Stimulated activated naive CD4-positive, alpha-beta T cell (primary cell): ENCODE measurements around the gene SLC28A3.

ENCODE experiments used
- DNase-seq, 6 experiments: peaks; one replicate each; lab custom pipeline; 2025; lab: John Stamatoyannopoulos, UW

The SLC28A3 gene

DNA sequence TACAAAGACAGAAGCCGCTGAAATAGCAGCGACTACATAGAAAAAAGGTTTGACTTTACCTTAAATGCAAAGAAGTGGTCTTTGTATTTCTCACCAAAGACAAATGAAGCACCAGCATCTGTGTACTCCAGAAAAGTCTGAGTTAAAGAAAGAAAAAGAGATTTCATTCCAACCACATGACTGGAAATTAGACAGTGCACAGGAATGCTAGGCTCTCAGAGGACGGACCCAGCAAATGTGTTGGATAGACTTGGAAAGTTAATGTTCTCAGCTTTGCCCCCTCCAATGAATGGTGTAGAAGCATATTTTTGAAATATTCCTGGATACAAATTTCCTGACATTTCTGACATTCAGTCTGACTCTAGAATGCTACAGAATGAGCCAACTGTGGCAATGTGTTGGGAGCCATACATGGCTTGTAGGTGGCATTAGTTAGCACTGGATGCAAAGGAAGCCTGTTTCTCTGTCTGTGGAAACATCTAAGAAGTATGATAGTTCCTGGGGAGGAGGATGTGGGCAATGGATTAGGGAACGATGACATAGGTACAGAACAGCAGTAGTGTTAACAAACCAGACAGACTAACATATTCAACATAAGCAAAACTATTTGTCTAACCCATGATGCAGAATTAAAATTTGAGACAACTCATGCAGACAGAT lies 43.3 kb downstream of the SLC28A3 start:
- DNase-seq = no peak

DNA sequence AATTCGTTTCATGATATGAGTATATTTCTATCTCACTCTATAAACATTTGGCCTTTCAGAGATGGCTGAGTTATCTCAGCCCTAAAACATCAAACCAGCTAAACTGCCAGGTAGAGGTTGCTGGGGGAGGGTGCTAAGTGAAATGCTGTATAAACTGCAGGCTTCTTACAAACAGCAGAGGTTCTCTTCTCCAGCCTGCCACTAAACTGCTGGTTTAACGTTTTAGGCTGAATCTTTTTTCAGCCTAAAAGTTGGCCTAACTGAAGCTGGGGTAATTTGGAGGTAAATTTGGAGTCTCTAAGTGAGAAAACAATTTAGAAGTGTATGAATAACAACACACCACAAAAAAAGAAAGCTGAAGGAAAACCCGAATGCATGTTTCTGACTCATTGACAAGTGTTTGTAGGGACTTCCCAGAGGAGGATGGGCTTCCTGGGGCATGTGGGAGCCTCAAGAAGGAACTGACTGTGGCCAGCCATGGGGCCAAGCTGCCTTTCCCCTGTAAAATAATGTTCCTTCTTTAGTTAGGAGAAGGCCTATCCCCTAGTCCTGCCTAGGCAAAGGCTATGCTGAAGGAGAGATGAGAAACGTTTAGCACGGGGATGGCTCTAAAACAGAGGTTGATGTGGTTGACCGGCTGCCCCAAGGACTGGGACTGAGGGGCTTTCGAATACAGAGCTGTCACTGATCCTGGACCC lies 44.3 kb downstream of the SLC28A3 start:
- DNase-seq = peak in 1 of 6 experiments; percentile 2

DNA sequence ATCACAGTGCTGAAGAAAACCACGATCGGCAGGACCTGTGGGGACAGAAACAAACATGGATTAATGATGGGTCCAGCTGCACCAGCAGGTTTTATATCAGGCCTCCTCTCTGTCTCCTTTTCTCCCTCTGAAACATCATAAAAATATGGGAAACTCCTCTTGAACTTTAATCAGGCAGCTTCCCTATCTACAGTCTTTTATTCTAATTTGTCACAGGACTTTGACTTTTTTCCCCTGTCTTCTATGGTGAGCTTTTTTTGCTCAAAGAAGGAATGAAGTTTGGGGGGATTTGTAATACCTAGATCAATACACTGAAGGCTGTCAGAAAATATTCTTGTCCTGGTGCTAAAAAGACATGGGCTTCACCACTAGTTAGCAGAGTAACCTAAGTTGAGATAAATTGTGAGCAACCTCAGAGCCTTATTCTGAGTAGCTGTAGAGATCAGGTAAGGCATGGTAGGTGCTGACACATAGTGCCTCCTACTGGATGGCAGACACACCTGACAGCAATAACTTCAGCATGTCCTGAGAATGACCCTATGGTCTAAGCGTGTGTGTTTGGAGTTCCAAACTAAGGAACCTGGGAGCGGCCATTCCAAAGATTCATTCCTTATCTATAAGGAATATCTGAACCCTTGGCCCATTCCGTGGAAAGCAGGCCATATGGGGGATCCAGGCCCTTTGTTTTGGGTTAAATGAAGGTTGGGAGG lies 46.2 kb downstream of the SLC28A3 start:
- DNase-seq = no peak

DNA sequence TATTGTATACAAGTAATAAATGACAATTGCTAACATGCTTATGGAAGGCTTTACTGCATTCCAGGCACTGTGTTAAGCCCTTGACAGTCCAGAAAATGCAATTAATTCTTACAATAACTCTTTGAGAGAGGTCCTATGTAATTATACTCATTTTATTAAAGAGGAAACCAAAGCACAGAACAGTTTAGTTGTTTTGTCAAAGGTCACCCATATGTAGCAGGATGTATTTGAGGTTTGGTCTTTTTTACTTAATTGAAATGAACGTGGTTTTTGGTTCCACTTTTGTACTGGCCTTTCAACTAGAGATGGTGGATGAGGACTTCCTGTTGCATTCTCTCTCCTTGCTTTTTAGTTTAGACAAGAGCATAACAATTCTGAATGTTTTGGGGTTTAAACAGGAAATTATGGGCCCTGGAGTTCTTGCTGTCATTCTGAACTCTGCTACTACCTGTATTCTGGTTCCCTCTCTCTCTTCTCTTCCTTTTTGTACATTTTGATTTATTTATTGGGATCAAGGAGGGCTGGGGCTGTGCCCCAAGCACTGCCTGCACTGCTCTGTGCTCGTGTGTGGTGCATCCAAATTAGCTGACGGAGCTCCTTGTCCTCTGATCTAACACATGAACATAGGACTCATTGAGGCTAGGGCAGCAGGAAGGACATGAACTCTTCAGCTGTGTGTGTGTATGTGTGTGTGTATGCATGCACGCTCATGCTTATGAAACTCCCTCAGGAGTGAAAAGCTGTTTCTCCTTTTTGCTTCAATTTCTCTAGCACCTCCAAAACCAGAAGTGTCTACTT lies 47.4 kb downstream of the SLC28A3 start:
- peak in 3 of 6 experiments; percentile 12 to 22 (median 22) for DNase-seq

DNA sequence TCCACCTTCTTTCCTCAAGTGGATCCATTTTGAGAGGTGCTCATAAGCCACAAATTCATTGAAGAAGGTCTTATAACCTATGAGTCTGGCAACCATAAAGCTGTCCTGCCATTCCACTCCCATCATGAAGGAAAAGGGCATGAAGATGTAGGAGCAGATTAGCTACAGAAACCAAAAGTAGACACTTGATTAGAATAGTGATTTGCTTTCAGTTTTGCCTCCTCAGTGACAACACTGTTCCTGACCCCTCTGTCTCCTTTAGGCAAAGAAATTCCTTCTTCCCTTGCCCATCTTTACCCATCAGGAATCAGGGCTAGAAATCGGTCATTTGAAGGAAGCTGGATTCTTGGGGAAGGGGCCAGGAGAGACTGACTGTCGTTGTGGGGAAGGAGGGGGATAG lies 55.2 kb downstream of the SLC28A3 start:
- no peak for DNase-seq

DNA sequence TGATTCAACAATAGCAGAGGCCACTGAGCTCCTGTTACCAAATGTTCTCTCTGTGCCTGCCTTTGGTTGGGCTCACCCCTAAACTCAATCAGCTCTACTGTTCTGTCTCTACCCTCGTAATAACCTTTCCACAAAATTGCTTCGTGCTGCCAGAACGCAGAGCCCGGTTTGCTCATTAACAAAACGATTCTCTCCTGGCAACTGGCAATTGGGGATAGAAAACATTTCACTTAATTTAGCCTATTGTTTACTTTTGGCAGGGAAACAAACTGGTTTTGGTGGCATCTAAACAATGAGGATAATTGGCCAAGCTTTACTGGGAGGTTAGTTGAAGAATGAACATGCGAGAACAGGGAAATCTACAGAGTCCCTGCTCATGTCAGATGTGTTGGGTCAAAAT lies 56.6 kb downstream of the SLC28A3 start:
- no peak for DNase-seq

DNA sequence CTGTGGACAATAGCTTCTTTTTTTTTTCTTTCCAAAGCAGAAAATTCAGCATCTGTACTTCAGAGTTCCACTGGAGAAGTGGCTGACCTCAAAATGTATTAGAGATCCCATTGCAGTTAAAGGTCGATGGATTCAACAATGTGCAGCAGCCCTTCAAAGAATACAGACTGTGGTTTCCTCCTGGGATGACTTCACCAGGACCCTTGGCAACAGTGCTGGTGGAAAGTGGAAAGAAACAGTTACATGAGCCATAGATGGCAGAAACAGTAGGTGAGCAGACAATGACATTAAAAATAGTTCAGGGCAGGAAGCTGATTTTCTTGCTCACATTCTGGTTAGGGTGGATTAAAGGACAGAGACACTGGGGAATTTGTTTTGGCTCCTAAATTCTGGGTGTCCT lies 62.4 kb downstream of the SLC28A3 start:
- no peak for DNase-seq

DNA sequence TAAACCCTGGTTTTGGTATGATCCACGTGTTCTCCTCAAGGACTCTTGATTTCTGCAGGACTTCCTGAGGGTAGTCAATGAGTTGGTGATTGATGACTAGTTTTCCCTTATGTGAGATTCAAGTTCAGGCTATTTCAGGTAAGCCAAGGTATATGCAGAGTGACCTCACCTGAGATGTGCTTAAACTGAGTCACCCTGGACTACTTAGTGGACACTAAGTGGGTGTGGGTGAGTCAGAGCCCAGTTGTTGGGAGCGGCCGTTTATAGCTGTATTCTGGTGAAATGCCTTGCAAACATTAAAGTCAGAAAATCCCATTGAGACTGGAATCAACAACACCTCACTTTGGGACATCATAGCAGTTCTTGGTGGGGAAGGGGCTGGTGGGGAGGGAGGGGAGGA lies 62.9 kb downstream of the SLC28A3 start:
- no peak for DNase-seq

DNA sequence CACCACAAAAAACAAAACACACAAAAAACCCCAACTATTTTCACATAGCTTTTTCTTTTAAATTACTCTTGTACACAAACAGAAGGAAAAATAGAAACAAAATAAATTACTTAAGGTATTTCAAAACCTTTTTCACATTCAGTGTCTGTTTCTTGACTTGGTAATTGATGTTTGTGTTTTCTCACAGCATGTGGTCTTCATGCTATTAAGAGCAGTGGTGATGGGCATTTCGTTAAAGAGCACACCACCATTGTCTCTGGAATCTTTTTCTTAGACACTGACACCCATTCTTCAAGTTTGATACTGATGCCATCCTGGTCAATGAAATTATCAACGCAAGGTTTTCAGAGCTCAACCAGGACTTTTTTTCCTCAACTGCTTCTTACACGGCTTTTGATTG lies 63.8 kb downstream of the SLC28A3 start:
- no peak for DNase-seq

DNA sequence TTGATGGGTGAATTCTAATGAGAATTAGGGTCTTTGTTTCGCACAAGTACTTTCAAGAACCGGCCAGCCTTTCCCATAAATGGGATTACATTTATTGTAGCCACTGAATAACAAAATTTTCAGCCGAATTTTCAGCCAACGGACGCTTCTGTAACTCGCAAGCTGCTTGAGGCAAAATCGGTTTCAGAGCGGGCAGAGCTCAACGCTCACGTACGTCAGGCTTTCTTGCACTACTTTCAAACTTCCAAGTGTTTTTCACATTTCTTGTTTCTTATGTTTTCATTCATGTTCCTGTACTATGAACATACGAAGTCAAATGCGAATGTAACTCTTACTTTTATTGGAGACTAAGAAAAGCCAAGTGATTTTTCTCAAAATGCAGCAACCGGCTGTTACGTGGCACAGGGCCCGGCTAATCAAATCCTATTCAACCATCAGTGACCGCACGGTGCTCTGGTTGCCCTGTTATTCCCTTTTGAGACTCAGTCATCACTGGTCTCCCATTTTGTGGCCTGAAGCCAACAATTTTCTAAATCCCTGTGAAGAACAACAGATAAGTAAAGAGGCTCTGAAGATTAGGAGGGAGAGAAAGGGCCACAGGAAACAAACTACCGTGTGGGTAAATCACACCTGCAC lies 68.5 kb downstream of the SLC28A3 start:
- no peak for DNase-seq

DNA sequence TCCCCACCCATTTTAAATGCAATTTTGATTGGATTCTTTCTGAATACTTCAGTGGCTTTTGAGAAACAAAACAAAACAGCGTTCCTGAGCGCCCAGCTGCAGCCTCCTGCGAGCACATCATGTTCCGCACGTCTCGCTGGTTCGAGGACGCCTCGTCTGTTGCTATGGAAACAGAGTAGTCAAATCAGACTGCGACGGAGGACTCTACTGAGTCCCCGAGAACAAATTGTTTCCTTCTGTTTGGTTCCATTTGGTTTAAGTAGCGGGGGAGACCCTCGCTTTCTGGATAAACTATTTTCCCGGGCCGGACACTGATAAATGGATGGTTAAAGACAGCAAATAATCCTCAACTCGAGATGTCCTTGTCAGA lies 69.0 kb downstream of the SLC28A3 start:
- peak in 5 of 6 experiments; percentile 2 to 33 (median 26) for DNase-seq

DNA sequence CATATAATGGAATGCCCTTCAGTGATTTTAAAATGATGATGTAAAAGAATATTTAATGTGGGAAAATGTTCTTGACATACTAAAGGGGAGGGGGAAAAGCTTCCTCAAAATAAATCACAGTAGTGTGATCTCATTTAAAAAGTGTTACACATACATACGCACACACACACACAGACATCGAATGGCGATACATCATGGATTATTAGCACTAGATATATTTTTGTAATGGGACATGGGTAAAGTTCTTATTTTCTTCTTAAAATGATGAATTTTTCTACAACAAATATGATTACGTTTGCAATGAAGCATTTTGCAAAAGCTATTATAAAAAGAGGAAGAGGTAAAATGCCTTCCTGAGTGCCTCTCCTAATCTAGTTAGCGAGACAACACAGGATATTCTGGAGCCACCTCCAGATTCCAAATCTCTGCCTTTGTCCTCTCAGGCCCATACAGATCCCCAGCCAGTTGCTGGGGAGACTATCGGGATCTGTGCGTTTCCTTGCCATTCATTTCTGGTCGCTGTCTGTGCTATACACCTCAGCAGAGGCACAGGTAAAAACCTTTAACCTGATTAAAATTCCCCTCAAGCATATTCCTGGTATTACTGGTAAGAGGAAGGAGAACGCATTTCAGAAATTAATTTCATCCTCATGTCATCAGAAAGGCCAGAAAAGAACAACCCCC lies 69.6 kb downstream of the SLC28A3 start:
- no peak for DNase-seq

DNA sequence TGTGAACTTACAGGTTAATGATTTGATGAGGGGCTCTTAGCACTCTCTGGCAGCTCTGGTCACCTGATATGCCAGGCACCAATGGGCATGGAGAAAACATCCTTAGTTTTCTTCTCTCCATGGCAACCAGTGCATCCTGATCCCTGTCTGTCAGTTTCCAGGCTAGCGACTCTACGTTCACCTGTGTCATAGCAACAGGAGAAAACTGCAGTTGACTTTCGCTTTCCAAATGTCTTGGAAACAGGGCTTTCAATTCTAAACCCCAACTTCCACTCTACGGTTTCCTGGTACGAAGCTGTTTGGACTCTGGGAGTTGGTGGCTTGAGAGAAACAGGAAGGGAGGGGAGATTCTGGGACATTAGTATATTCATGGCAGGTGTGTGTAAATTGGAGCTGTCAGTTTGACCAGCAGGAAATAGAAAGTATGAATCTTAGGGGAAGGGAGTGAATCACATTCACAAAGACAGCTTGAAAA lies 74.4 kb downstream of the SLC28A3 start:
- no peak for DNase-seq

DNA sequence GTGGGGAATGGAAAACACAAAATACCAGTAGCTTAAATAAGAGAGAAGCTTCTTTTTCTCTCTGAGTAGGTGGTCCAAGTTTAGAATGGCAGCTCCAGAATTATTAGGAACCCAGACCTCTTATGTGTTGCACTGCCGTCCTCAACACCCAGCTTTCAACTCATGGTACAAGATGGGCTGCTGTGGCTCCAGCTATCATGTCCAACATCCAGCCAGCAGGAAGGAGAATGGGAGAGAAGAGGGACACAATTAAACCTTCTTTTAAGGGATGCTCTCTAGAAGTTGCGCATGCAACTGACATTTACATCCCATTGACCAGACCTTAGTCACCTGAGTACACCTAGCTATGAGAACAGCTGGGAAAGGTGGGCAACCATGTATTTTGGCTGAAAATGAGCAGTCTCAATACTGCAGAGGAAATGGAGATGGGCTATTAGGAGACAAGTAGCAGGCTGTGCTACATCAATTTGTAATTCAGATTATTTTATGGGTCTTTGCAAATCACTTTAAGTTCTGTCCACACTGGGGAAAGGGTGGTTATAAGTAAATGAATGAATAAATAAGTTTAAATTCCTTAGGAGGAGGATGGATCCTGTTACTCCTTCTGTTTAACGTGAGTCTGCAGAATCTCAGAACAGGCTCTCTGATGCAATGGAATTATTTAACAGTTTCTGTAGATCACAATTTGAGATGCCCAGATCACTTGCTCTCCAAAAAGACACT lies 76.1 kb downstream of the SLC28A3 start:
- DNase-seq = no peak

DNA sequence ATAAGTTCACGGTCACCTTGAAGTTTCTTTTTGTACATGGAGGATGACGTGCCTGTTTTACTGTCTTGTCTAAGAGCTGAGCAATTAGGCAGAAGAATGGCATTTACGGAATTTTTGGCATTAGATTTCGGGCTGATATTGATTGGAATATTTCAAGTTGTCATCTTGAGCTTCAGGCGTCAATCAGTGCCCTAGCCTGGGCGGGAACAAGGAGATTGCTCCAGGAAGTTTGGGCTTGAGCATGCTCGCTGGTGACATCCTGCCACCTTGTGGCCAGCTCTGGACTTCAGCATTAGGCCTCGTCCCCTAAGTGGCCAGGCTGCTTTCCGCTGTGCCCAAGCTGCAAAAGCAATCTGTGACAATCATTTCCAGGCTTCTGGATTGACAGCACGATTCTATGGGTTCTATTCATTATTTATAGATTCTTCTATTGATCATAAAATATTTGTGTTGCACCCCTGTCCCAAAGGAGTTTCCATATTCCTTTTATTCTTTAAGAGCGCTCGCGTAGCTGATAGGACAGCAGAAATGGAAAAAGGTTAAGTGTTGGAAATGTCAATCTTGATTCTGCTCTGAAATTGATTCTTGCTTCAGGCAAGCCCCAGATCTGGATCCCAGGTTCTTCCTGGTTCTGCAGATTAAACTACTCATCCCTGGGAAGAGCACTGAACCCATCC lies 79.3 kb downstream of the SLC28A3 start:
- DNase-seq = peak in 5 of 6 experiments; percentile 6 to 39 (median 15)

DNA sequence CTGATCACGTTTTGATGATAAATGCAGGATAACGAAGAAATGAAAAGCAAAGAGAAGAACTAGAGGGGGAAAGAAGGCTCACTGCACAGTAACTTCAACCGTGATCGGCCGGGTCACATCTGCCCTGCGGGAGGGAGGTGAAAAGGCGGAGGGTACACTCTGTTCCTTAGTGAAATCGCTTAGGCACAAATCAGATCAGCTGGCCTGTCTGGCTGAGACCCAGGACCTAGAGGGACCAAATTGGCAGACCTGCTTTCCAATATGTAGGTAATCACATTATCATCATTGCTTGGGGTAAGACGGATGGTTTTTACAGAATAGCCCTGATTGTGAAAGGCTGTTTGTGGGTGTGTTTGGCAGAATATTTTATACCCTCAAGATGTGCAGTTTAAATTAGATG lies 82.2 kb downstream of the SLC28A3 start:
- no peak for DNase-seq

DNA sequence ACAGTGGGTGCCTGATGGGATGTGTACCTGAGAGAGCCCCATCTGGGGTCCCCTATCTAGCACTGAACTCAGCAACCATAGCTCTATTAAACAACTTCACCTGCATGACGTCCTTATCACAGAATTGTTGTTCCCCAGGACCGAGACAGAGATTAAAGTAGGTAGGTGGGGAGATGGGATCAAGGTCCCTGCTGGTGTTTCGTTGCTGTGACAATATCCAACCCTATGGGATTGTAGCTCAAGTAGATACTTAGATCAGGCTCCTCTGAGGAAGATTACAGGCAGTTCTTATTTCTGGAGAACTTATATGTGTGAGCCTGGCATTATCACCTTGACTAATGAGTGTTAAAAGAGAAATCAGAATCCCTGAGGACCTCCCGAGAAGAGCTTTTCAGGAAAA lies 84.9 kb downstream of the SLC28A3 start:
- no peak for DNase-seq

DNA sequence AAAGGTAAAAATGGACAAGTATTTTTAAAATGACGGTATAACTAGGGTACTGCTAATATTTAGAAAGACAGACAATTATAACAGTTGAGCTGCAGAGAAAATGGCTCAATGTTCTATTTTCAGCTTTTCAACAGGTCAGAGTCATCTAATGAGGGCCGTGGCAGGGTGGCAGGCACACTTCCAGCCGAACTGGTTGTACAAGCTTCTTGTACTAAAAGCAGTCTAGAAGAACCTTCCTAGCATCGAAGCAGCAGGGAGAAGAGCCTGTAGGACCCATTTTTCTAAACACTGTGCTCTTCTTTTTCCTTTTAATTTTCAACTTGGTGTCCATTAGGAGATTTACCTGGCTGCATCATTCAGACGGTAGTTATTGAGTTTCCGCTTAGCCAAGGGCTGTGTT lies 85.6 kb downstream of the SLC28A3 start:
- DNase-seq = no peak

DNA sequence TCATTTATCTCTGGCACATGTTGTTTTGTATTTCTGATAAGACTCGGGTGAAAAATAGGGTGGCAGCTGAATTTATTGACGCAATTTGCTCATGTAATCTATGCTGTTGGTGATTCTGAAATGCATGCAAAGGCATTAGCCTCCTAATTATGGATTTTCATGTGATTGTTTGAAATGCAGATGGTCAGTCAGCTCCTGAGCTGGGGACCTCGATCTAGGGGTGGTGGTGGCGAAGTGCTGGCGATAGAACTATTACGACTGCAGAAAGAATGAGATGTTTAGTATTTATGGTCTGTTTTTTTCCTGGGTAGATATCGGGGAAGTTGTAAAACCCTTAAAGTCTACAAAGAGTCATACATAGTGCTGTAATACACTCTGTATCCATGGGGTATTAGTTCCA lies 88.6 kb downstream of the SLC28A3 start:
- no peak for DNase-seq

DNA sequence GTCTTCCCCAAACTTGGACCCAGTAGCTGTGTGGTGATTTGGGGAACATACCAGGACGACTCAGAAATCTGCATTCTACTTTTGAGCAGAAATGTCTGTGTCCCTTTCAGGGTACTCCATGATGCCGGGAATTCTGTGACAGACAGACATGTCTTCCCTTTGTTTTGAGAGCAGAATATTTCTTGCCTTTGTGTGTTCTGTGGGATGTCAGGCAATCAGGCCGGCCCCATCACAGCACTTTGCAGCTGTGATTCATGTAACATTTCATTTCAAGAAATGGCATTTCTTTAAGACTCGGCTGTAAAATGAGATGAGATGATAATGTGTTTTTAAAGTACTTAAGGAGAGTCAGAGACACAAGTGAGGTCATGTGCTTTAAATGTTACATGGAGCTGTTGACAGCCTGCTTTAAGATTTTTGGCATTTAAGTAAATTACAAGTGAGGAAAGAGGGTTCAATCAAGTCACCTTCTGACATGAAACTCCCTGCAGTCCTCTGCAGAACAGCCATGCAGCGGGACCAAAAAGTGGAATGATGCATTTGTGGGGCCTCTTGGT lies 98.7 kb downstream of the SLC28A3 start:
- no peak for DNase-seq
